A172 (cell line): ENCODE data around the gene EML5. TPM values are rescaled to one million over a fixed set of nuclear protein-coding genes. Genes with fewer than 3 reads are reported as not detected.
A peak's percentile ranks its signal among the peaks of the same experiment; 100 is the strongest.
"Not testable (repeated sequence)": the region's sequence is repeated elsewhere in the genome, so short reads cannot be mapped to it uniquely, and the experiment has no call there.

Source experiments
- DNase-seq: peaks from one replicate; pipeline ENCODE4 v3.0.0-alpha.2; 2015; ENCODE audit warnings: low spot score
- total RNA-seq: library from RNA; depleted of rRNA; stranded (reverse); fragments of >200 nt; shearing (Covaris generic); gene quantifications from 2 replicates; pipeline ENCODE4 v1.2.3, GENCODE V29; 2014

Gene EML5
- total RNA-seq, 1 experiment from 2014 or later, result 0.34 TPM

- DNase-seq, result peak; percentile 27
Observed at GRCh38 chr14:88804035-88804434, 11.3 kb upstream of the EML5 start.

- no peak for DNase-seq
Observed at GRCh38 chr14:88802596-88802995, 9.8 kb upstream of the EML5 start.

GRCh38 chr14:88799522-88799921 is 6.8 kb upstream of the EML5 start:
- no peak for DNase-seq

- DNase-seq, result no peak
Observed at GRCh38 chr14:88798156-88798555, 5.4 kb upstream of the EML5 start.

- DNase-seq, result no peak
Observed at GRCh38 chr14:88793259-88793625, 489 bp upstream of the EML5 start.

GRCh38 chr14:88791629-88792472 is 902 bp downstream of the EML5 start:
- DNase-seq, result no peak

DNA sequence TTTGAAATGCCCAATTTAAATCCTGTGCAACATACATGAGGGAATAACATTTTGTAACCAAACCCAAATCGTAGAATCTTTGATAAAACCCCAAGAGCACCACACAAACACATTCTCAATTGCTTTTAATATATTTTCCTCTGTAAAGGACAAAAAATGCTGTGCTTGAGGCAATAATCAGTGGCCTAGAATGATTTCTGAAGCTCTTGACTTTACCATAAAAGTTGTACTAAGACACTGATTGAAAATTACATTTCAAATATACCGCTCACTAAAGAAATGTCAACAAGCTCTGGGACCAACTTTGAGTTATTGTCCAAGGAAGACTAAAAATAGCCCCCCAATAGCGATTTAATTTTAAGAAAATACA is 1.5 kb downstream of the EML5 start:
- no peak for DNase-seq

- no peak for DNase-seq
Observed at GRCh38 chr14:88790501-88791251, 2.1 kb downstream of the EML5 start.

GRCh38 chr14:88789573-88789972 is 3.2 kb downstream of the EML5 start:
- not testable (repeated sequence) for DNase-seq

GRCh38 chr14:88786715-88787114 is 6.0 kb downstream of the EML5 start:
- no peak for DNase-seq

GRCh38 chr14:88785911-88786310 is 6.8 kb downstream of the EML5 start:
- no peak for DNase-seq

GRCh38 chr14:88775532-88775931 is 17.2 kb downstream of the EML5 start:
- no peak for DNase-seq

DNA sequence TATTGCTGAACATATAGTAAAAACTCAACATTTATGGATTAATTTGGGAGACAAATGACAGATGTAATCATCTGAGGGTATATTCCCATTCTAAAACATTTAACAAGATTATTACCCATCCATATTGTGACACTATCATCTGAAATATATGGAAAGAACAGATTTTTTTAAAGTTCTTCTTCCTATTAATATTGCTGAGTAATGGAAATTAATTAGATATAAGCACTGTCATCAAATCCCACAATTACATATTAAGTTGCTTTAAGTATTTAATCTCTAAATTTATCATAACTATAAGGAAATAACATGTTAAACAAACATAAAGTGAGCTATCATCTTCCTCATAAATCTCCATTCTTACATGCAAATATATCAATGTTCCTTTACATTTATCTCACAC is 22.0 kb downstream of the EML5 start:
- no peak for DNase-seq

- peak; percentile 11 for DNase-seq
Observed at GRCh38 chr14:88765130-88765529, 27.6 kb downstream of the EML5 start.

GRCh38 chr14:88753873-88754272 is 38.9 kb downstream of the EML5 start:
- no peak for DNase-seq

DNA sequence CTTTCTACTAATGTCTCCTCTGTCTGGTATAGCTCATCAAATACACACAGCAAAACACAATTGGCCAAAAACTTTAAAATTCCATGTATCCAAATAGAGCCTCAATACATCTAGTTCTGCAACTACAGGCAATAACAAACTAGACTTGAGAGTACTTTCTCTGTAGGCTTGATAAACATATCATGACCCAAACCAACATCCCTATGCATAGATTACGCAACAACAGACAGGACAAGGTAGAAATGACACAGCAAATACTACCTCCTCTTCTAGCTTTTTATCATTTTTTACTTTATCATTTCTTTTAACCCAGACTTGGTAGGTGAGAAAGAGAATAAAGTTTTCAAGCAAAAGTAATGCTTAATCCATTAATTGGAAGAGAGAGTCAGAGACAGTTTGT is 41.8 kb downstream of the EML5 start:
- DNase-seq, result no peak

DNA sequence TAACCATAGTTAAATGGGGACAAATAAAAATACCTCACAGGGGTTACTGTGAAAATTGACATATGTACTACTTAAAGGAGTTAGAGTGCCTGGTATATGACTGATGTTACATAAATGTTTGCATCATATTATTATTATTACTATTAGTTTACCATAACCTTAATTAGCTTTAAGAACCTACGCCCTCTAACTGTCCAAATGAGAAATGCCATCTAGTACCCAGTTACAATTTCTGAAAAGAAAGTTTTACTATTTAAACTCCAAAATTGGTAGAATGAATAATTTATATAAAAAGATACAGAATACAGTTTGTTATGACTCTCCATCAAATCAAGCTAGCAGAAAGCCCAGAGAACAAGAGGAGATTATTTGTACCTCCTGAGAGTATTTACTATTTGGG is 42.3 kb downstream of the EML5 start:
- DNase-seq, result no peak

GRCh38 chr14:88749139-88749538 is 43.6 kb downstream of the EML5 start:
- DNase-seq, result no peak

- no peak for DNase-seq
Observed at GRCh38 chr14:88748288-88748687, 44.5 kb downstream of the EML5 start.

DNA sequence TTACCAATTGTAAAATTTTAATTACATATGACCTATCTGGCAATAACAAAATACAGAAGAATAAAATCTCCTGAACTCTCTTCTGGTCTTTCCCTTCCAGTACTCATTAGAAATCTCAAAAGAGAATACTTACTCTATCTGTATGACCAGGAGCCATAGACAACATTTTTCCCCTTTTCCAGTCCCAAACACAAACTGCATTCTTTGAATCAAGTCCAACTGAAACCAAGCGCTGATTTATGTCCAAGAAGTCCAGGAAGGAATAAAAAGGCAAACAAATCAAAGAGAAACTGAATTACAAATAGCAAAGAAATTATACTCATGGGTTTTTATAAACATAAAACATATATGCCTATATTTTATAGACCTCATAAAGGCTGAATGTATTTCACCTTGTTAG is 46.7 kb downstream of the EML5 start:
- no peak for DNase-seq

DNA sequence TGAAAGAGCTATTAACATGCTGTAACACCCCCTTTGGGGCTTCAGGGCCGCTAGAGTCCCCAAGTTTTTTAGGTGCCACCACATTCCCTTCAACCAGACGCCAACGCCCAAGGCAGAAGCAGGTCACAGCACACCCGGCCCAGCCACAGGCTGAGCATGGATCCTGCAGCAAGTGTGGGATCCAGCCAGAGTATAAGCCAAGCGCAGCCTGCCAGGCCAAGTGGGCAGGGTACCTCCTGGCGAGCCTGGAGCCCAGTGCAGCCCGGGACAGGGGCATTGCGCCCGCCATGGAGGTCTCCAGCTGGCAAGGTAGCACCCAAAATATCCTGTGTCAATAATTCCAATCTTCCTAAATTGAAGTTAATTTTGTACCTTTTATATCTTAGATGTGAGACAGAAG is 55.5 kb downstream of the EML5 start:
- DNase-seq, result no peak

GRCh38 chr14:88733121-88733520 is 59.6 kb downstream of the EML5 start:
- DNase-seq, result no peak

DNA sequence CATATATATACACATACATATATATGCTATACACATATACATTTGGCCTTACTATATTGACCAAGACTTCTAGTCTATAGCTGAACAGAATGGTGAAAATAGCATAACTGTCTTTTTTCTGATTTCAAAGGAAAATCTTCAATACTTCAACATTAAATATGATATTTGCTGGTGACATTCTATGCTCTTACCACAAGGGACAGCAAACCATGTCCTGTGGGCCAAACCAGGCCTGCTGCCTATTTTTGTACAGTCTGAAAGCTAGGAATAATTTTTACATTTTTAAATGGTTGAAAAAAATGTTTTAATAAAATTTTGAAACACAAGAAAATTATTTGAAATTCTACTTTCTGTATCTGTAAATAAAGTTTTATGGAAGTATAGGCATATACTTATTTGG is 63.6 kb downstream of the EML5 start:
- DNase-seq, result no peak
